GM12878 (cell line): ENCODE measurements around the gene RAPGEF4. TPM values are rescaled to one million over a fixed set of nuclear protein-coding genes. Genes with fewer than 3 reads are reported as not detected.

Experiments
- ATAC-seq: fragments of 200-7000 bp; cut with Tn5 transposase; 3 replicates; pipeline ENCODE4 v1.9.1; 2020; ENCODE audit warnings: mild to moderate bottlenecking, moderate library complexity
- BruUV-seq: library from RNA; stranded (reverse); fragments of 400-500 nt; replicated peaks from 2 replicates; lab custom pipeline; 2021; lab: Mats Ljungman, UMichigan
- CTCF ChIA-PET: fragments of 300-600 bp; sonication (Branson Sonifier 250); formaldehyde crosslinking; extraction: SDS; loops from one replicate; lab custom pipeline; 2021; ENCODE audit warnings: inconsistent platforms; lab: Yijun Ruan, JAX
- POLR2A ChIA-PET: fragments of 350-600 bp; formaldehyde crosslinking; extraction: SDS; loops from one replicate; lab custom pipeline; 2021; ENCODE audit warnings: inconsistent platforms; lab: Charles Lee
- RAD21 ChIA-PET: fragments of 300-600 bp; sonication (Branson Sonifier 250); formaldehyde crosslinking; loops from one replicate; lab custom pipeline; 2023; ENCODE audit warnings: antibody characterized with exemption; ENCODE audit not compliant: unreplicated experiment; lab: Charles Lee
- SMC1A ChIA-PET: fragments of 300-600 bp; sonication (Branson Sonifier 250); formaldehyde crosslinking; loops from one replicate; lab custom pipeline; 2023; ENCODE audit not compliant: unreplicated experiment, uncharacterized antibody; lab: Charles Lee
- DNase-seq: peaks from one replicate; pipeline ENCODE4 v3.0.0-alpha.2; 2011; ENCODE audit warnings: low read depth, low spot score
- FAIRE-seq: peaks from 3 replicates; lab custom pipeline; 2011; peaks lifted over from hg19 to GRCh38; lab: Jason Lieb, UNC
- H2AFZ ChIP-seq: 2 replicates; pipeline ENCODE4 v1.6.0; 2011; ENCODE audit warnings: low read depth, low read length, control low read depth; ENCODE audit not compliant: control insufficient read depth
- H3K27ac ChIP-seq: 2 replicates; pipeline ENCODE4 v1.5.1; 2011; ENCODE audit warnings: control low read depth; ENCODE audit not compliant: control insufficient read depth, insufficient read depth
- H3K27me3 ChIP-seq, 2 experiments: replicated peaks in 1 of 2; 2 replicates each; pipeline versions ENCODE4 v1.6.0 to v1.6.1; 2011; ENCODE audit warnings: low read length in 1 of 2; ENCODE audit not compliant: control insufficient read depth in 2 of 2, insufficient read depth in 2 of 2
- H3K36me3 ChIP-seq, 2 experiments: 2 replicates each; pipeline ENCODE4 v1.5.1; 2011; ENCODE audit warnings: low read length in 1 of 2; ENCODE audit not compliant: control insufficient read depth in 2 of 2, insufficient read depth in 2 of 2
- H3K4me1 ChIP-seq: 2 replicates; pipeline ENCODE4 v1.6.1; 2011; ENCODE audit warnings: mild to moderate bottlenecking, low read length, moderate library complexity, mixed read lengths; ENCODE audit not compliant: control insufficient read depth, insufficient read depth
- H3K4me2 ChIP-seq: 2 replicates; pipeline ENCODE4 v1.6.0; 2011; ENCODE audit warnings: control low read depth; ENCODE audit not compliant: control insufficient read depth, insufficient read depth
- H3K4me3 ChIP-seq: fragments of 200-600 bp; sonication (generic); 2 replicates; pipeline ENCODE4 v1.5.1; 2016
- H3K79me2 ChIP-seq: 2 replicates; pipeline ENCODE4 v1.6.0; 2011; ENCODE audit warnings: low read length; ENCODE audit not compliant: control insufficient read depth, insufficient read depth
- H3K9ac ChIP-seq: 2 replicates; pipeline ENCODE4 v1.8.0; 2011; ENCODE audit warnings: low read length, control low read depth, mixed read lengths; ENCODE audit not compliant: control insufficient read depth, insufficient read depth
- H3K9me3 ChIP-seq: replicated peaks from 3 replicates; pipeline ENCODE4 v1.5.1; 2011; ENCODE audit warnings: mild to moderate bottlenecking, low read length; ENCODE audit not compliant: control insufficient read depth, insufficient read depth
- H4K20me1 ChIP-seq: 2 replicates; pipeline ENCODE4 v1.6.0; 2011; ENCODE audit not compliant: control insufficient read depth, insufficient read depth
- ATF7 ChIP-seq: fragments of 450-650 bp; IDR thresholded peaks from 2 replicates; pipeline ENCODE4 v1.6.1; 2016; ENCODE audit warnings: low read depth, mild to moderate bottlenecking
- CBX5 ChIP-seq: sonication (generic); IDR thresholded peaks from 2 replicates; pipeline ENCODE4 v1.6.1; 2016; ENCODE audit warnings: low read depth, moderate library complexity, mild to moderate bottlenecking, inconsistent platforms
- CHD1 ChIP-seq: IDR thresholded peaks from 2 replicates; pipeline ENCODE4 v1.6.1; 2012; ENCODE audit warnings: low read depth, low read length, improper control_type of control experiment
- FOS ChIP-seq: IDR thresholded peaks from 3 replicates; pipeline ENCODE4 v1.6.1; 2011; ENCODE audit warnings: borderline replicate concordance; ENCODE audit not compliant: insufficient read length; ENCODE audit errors: extremely low read depth
- FOXK2 ChIP-seq: fragments of 450-650 bp; IDR thresholded peaks from 2 replicates; pipeline ENCODE4 v1.6.1; 2017; ENCODE audit warnings: mild to moderate bottlenecking, moderate library complexity
- GATAD2B ChIP-seq: fragments of 450-650 bp; conservative IDR thresholded peaks from 2 replicates; pipeline ENCODE4 v1.6.1; 2017; ENCODE audit warnings: low read depth, mild to moderate bottlenecking, moderate library complexity
- HDAC2 ChIP-seq: fragments of 200-600 bp; sonication (generic); IDR thresholded peaks from 2 replicates; pipeline ENCODE4 v1.6.1; 2017
- HDAC6 ChIP-seq: fragments of 200-600 bp; sonication (generic); IDR thresholded peaks from one replicate; pipeline ENCODE4 v1.8.0; 2017; ENCODE audit warnings: antibody characterized with exemption; ENCODE audit not compliant: unreplicated experiment
- IRF4 ChIP-seq: IDR thresholded peaks from 2 replicates; pipeline ENCODE4 v1.6.1; 2011; ENCODE audit warnings: low read depth, low read length
- JUNB ChIP-seq: IDR thresholded peaks from 2 replicates; pipeline ENCODE4 v1.6.1; 2016; ENCODE audit warnings: antibody characterized with exemption, mild to moderate bottlenecking
- JUND ChIP-seq: IDR thresholded peaks from 2 replicates; pipeline ENCODE4 v1.6.1; 2012; ENCODE audit warnings: low read depth, mild to moderate bottlenecking, low read length, improper control_type of control experiment, moderate library complexity
- NBN ChIP-seq: fragments of 450-650 bp; IDR thresholded peaks from 2 replicates; pipeline ENCODE4 v1.6.1; 2016
- POLR2AphosphoS5 ChIP-seq: IDR thresholded peaks from 2 replicates; pipeline ENCODE4 v1.6.1; 2011; ENCODE audit warnings: mild to moderate bottlenecking, low read length, inconsistent platforms
- SKIL ChIP-seq: fragments of 450-650 bp; IDR thresholded peaks from 2 replicates; pipeline ENCODE4 v1.6.1; 2017; ENCODE audit warnings: mild to moderate bottlenecking, low read depth, inconsistent platforms; ENCODE audit not compliant: poor library complexity, severe bottlenecking
- TCF7 ChIP-seq: IDR thresholded peaks from 2 replicates; pipeline ENCODE4 v1.6.1; 2014; ENCODE audit warnings: antibody characterized with exemption, borderline replicate concordance
- YY1 ChIP-seq: IDR thresholded peaks from 2 replicates; pipeline ENCODE4 v1.6.1; 2011; ENCODE audit warnings: low read depth, mild to moderate bottlenecking, low read length
- WGBS: methylation state at CpG from one replicate; pipeline ENCODE4 v1.1.6; 2016; ENCODE audit warnings: low lambda C conversion rate; ENCODE audit not compliant: insufficient replicate concordance, insufficient coverage; ENCODE audit errors: missing lambda C conversion rate; 5-methylcytosine and 5-hydroxymethylcytosine counted together
- in situ Hi-C: fragments of 300-500 bp; cut with MboI; formaldehyde crosslinking; loops from 9 replicates; pipeline ENCODE4 v1.14.3; 2018; ENCODE audit warnings: mixed read lengths
- intact Hi-C: fragments of 100-400 bp; cut with micrococcal nuclease; formaldehyde crosslinking; loops from one replicate; pipeline ENCODE4 v1.14.2; 2022; ENCODE audit not compliant: unreplicated experiment
- polyA plus RNA-seq, 11 experiments: library from polyadenylated mRNA; depleted of rRNA in 4 of 11; unstranded in 6 of 11; stranded (reverse) in 5 of 11; fragments of >200 nt; fragmentation: Nextera tagmentation in 4 of 11; fragmentation: Illumina TruSeq in 1 of 11; extraction: Ambion mirVana in 4 of 11; extraction: Trizol in 1 of 11; gene quantifications; 1 replicate in 1 of 11; 2 replicates in 10 of 11; pipeline versions ENCODE4 v1.2.1 to v1.2.3, GENCODE V29; 2011 to 2016; ENCODE audit warnings: inconsistent platforms in 2 of 11, missing spikeins in 2 of 11, low read depth in 1 of 11
- total RNA-seq, 4 experiments: library from RNA; depleted of rRNA in 3 of 4; stranded (reverse); fragments of >200 nt in 3 of 4; fragmentation: Illumina TruSeq in 1 of 4; extraction: Trizol in 1 of 4; gene quantifications; 2 replicates each; pipeline versions ENCODE4 v1.2.1 to v1.2.3, GENCODE V29; 2013 to 2021
- TF ChIP-seq, protein P1 (sequence below): fragments of 450-650 bp; IDR thresholded peaks from 2 replicates; pipeline ENCODE4 v1.6.1; 2014; ENCODE audit warnings: mild to moderate bottlenecking
- TF ChIP-seq, protein P2 (sequence below): fragments of 450-650 bp; IDR thresholded peaks from 2 replicates; pipeline ENCODE4 v1.6.1; 2017; ENCODE audit warnings: mild to moderate bottlenecking
- TF ChIP-seq, protein P3 (sequence below), 3 experiments: IDR thresholded peaks in 2 of 3; conservative IDR thresholded peaks in 1 of 3; 2 replicates each; pipeline ENCODE4 v1.5.1; 2011; ENCODE audit warnings: low read depth in 3 of 3, low read length in 3 of 3, mild to moderate bottlenecking in 3 of 3, control low read depth in 2 of 3, moderate library complexity in 2 of 3, inconsistent platforms in 1 of 3, mixed read lengths in 1 of 3; ENCODE audit not compliant: control insufficient read depth in 2 of 3, insufficient read depth in 1 of 3; ENCODE audit errors: extremely low read depth in 1 of 3

RAPGEF4 gene
- total and polyA plus RNA-seq, 10 of the 15 experiments (the other 5 are each of a cell fraction or from before 2014, with no cell fraction given) = 0.18 TPM; not detected in 8

GRCh38 chr2:172713365-172713875, 22.2 kb upstream of the RAPGEF4 start:
- intact Hi-C loops (loop anchor here (10.0 kb wide), 2 partner anchors 221 to 229 kb away; no protein-coding TSS in a partner anchor), in situ Hi-C loops (no loop called here)
- Histone ChIP-seq H3K79me2 (no peaks in the 10 kb centered on the region), H3K36me3 (no peaks in the 10 kb centered on the region), H4K20me1 (no peaks in the 10 kb centered on the region), H3K27me3 (no peaks in the 10 kb centered on the region), H3K4me1 (no peaks in the 10 kb centered on the region), H3K9ac (no peak overlapping the region), H3K4me3 (no peak overlapping the region), H3K4me2 (no peak overlapping the region), H2AFZ (no peak overlapping the region), H3K27ac (no peak overlapping the region), H3K9me3 (no peaks in the 10 kb centered on the region)
- SMC1A ChIA-PET = interaction anchor here (1.1 kb wide), 1 partner anchor 9 kb away, joined by 3 read pairs; no protein-coding TSS in a partner anchor
- CTCF ChIA-PET = interaction anchor here (1.9 kb wide), 1 partner anchor 39 kb away, joined by 4 read pairs; no protein-coding TSS in a partner anchor
- FAIRE-seq = no peak
- 36% methylated on average over 16 of the region's 16 CpGs for WGBS
- RAD21 ChIA-PET = interaction anchor here (1.2 kb wide), 1 partner anchor 9 kb away, joined by 4 read pairs; no protein-coding TSS in a partner anchor
- ATAC-seq = no peak
- no TSS peak for BruUV-seq
- DNase-seq = no peak
- POLR2A ChIA-PET = interaction anchor here (0.5 kb wide), 1 partner anchor 268 kb away, joined by 4 read pairs; no protein-coding TSS in a partner anchor
- TF ChIP-seq HDAC2 (no peak), JUNB (no peak), SKIL (no peak), CHD1 (no peak), YY1 (no peak), TCF7 (no peak), CBX5 (no peak), IRF4 (no peak), FOXK2 (no peak), NBN (no peak), GATAD2B (no peak), FOS (no peak), HDAC6 (no peak), JUND (no peak), POLR2AphosphoS5 (no peak), ATF7 (no peak)
- TF ChIP-seq, protein P1, sequence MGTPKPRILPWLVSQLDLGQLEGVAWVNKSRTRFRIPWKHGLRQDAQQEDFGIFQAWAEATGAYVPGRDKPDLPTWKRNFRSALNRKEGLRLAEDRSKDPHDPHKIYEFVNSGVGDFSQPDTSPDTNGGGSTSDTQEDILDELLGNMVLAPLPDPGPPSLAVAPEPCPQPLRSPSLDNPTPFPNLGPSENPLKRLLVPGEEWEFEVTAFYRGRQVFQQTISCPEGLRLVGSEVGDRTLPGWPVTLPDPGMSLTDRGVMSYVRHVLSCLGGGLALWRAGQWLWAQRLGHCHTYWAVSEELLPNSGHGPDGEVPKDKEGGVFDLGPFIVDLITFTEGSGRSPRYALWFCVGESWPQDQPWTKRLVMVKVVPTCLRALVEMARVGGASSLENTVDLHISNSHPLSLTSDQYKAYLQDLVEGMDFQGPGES = no peak
- TF ChIP-seq, protein P2, sequence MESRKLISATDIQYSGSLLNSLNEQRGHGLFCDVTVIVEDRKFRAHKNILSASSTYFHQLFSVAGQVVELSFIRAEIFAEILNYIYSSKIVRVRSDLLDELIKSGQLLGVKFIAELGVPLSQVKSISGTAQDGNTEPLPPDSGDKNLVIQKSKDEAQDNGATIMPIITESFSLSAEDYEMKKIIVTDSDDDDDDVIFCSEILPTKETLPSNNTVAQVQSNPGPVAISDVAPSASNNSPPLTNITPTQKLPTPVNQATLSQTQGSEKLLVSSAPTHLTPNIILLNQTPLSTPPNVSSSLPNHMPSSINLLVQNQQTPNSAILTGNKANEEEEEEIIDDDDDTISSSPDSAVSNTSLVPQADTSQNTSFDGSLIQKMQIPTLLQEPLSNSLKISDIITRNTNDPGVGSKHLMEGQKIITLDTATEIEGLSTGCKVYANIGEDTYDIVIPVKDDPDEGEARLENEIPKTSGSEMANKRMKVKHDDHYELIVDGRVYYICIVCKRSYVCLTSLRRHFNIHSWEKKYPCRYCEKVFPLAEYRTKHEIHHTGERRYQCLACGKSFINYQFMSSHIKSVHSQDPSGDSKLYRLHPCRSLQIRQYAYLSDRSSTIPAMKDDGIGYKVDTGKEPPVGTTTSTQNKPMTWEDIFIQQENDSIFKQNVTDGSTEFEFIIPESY = no peak
- TF ChIP-seq, protein P3, sequence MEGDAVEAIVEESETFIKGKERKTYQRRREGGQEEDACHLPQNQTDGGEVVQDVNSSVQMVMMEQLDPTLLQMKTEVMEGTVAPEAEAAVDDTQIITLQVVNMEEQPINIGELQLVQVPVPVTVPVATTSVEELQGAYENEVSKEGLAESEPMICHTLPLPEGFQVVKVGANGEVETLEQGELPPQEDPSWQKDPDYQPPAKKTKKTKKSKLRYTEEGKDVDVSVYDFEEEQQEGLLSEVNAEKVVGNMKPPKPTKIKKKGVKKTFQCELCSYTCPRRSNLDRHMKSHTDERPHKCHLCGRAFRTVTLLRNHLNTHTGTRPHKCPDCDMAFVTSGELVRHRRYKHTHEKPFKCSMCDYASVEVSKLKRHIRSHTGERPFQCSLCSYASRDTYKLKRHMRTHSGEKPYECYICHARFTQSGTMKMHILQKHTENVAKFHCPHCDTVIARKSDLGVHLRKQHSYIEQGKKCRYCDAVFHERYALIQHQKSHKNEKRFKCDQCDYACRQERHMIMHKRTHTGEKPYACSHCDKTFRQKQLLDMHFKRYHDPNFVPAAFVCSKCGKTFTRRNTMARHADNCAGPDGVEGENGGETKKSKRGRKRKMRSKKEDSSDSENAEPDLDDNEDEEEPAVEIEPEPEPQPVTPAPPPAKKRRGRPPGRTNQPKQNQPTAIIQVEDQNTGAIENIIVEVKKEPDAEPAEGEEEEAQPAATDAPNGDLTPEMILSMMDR (IDR thresholded peaks at IDR 0.05 in 2 of 3, conservative IDR thresholded peaks at IDR 0.05 in 1 of 3; ENCODE audit: control insufficient read depth in 2 of 3, extremely low read depth in 1 of 3, insufficient read depth in 1 of 3, low read depth in 3 of 3, low read length in 3 of 3) = no peak
